Right lung (tissue), 5 donors: Measurements from ENCODE around the gene CIAO2B. TPM values are rescaled to one million over a fixed set of nuclear protein-coding genes. Genes with fewer than 3 reads are reported as not detected.

ENCODE experiments used
- DNase-seq, 2 donors: peaks; one replicate each; pipeline ENCODE4 v3.0.0-alpha.2; 2013
- polyA plus RNA-seq, 5 donors: library from polyadenylated mRNA; unstranded; fragments of 120-200 nt; gene quantifications; one replicate each; pipeline versions ENCODE4 v1.2.1 to v1.2.3, GENCODE V29; 2013; ENCODE audit warnings: inconsistent platforms in 1 of 5, low replicate concordance in 1 of 5; ENCODE audit not compliant: insufficient read length in 5 of 5, insufficient read depth in 1 of 5

CIAO2B gene
- polyA plus RNA-seq, 5 donors, result 65.0 to 98.6 (median 80.7) TPM

- DNase-seq, result no peak
Observed at GRCh38 chr16:66921729-66922450, 12.3 kb downstream of the CIAO2B start.

DNA sequence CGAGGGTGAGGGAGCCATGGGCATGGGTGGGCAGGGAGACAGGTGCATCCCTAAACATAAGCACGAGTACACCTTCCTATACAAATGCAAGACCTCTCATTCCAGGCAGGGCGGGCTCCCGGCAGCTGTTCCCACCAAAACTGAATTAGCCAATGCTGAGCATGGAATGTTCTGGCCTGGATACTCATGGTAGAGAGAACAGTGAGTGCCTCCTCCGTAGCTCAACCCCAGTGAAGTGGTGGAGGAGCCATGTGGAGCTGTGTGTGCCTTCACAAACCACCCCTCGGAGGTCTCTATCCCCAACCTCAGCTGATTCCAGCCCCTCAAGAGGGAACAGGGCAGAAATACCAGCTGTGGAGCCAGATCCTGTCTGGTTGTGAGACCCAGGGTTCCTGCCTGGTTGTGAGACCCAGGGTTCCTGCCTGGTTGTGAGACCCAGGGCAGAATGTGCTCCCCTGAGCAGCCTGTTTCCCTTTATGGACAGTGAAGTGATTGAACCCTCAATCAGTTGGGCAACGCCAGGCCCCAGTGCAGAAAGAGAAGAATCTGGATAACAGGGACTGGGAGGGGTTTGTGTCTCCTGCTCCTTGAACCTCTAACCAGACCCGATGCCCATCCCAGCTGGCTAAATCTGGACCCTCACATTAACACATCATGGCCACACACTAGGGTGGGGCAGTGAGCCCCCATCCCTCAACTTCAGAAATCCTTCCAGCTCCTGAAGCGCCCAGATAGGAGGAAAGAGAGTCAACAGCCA lies 13.1 kb downstream of the CIAO2B start:
- no peak for DNase-seq

GRCh38 chr16:66920299-66920590 lies 14.0 kb downstream of the CIAO2B start:
- no peak for DNase-seq

- no peak for DNase-seq
Observed at GRCh38 chr16:66919569-66920298, 14.5 kb downstream of the CIAO2B start.

DNA sequence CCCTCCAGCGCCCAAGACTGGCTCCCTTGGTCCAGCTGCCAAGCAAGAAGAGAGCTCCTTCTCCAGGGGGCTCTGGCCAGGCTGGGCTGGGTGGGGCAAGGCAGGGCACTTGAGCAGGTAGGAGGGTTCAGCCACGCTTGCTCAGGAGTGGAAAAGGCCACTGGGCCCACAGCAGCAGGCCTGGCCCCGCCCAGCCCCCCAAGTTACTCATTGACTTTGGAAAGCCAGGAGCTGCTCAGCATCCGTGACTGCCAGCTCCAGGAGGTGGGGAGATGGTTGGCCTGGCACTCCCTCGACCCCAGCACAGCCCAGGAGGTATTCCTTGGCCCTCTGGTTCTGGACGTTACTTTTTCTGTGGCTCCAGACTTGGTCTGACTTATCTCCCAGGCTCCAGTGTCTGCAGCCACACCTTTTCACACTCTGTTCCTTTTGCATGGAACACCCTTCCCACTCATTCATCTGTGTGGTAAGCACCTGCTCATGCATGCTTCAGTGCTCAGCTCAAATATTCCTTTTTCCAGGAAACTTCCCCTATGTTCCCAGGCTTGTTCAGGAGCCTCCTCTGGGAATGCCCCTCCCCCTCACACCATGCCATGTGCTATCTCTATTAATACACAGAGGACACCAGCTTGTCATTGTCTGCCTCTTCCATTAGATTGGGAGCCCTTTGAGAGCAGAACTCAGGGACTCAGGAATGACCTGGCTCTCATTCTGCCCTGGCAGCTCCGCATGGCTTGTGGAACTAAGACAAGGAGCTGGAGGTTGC lies 15.2 kb downstream of the CIAO2B start, which contains the start of gene CDH16:
Gene CDH16 (minus strand): TSS at position 83 of the 766 bp plus-strand sequence. CDS start 820 bp downstream, outside the sequence.
- DNase-seq, result no peak

GRCh38 chr16:66918355-66918754 lies 15.8 kb downstream of the CIAO2B start:
- no peak for DNase-seq

DNA sequence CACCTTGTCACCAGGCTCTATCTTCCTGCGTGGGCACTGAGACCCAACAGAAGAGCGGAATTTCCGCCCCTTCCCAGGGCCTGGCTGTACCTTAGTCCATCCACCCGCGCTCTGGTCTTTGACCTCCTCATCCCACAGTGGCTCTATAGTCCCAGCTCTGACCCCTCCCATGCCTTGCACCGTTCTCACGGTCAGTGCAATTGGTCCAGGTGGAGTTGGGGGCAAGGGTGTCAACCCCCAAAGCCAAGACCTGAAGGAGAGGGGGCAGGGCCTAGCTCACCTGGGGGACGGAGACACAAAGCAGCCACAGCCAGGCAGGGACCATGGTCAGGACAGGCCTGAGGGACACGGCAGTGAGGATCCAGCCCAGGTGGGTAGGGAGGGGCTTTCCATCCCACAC lies 16.5 kb downstream of the CIAO2B start:
- DNase-seq, result no peak

DNA sequence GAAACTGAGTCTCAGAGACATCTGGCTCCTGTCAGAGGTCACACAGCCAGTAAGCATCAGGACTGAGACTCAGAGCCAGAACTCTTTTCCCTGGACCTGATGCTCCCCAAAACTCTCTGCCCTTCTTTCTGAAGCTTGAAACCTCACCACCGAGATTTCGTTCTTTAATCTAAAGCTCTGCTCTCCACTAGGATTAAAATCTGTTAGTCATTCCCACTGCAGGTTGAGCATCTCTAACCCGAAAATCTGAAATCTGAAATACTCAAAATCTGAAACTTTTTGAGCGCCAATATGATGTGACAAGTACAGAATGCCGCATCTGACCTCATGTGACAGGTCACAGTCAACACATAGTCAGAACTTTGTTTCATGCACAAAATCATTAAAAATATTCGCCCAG lies 17.7 kb downstream of the CIAO2B start:
- DNase-seq, result no peak

DNA sequence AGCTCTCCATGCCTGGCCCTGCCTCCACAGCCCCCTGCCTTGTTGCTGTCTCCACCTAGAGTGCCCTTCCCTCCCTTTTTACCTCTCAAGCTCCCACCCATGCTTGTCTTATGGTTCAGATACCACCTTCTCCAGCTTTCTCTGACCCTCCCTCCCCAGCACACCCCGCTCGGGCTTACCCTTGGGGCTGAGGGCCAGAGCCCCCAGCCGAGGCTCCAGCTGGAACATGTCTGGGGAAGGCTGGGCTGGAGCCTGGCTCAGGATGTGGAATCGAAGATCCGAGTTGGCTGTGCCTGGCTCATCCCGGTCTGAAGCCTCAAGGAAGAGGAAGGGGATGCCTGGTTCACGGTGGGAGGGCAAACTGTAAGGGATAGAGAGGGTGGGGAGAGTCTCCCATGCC lies 19.2 kb downstream of the CIAO2B start:
- no peak for DNase-seq

GRCh38 chr16:66914541-66914940 lies 19.7 kb downstream of the CIAO2B start:
- no peak for DNase-seq

GRCh38 chr16:66913711-66914110 lies 20.5 kb downstream of the CIAO2B start:
- no peak for DNase-seq

DNA sequence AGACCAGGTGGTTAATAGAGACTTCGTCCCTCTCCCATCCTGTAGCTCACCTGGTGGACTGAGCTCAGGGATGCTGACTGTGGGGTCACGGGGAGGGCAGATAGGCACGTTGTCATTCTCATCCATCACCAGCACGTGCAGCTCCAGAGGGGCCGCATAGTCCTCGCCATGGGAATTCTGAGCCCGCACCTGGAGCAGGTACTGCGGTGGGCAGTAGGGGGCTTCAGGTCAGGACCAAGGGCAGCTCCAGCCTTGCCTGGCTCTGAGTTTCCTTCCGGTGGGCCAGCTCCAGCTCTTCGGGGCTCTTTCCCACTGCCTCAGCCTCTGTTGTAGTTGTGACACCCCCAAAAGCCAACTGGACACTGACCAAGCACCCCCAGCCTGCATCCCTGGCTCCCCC lies 21.1 kb downstream of the CIAO2B start:
- DNase-seq, result no peak

GRCh38 chr16:66911801-66912200 lies 22.4 kb downstream of the CIAO2B start:
- no peak for DNase-seq

DNA sequence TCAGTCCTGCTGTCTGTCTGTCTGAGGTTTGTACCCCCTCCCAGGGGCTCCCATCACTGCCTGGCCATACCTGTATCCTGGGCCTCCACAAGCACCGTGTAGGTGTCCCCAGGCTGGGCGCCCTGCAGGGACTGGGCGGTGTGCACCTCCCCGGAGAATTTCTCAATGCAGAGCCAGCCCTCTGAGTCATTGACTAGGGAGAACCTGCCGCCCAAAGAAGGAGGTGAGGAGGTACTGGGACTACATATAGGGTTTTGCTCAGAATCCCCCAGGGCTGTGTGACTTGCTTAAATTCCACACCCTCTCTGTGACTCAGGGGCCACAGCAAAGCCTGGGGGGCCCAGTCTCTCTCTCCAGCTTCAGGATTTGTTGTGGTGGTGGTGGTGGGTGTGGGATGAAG lies 23.1 kb downstream of the CIAO2B start:
- DNase-seq, result no peak

DNA sequence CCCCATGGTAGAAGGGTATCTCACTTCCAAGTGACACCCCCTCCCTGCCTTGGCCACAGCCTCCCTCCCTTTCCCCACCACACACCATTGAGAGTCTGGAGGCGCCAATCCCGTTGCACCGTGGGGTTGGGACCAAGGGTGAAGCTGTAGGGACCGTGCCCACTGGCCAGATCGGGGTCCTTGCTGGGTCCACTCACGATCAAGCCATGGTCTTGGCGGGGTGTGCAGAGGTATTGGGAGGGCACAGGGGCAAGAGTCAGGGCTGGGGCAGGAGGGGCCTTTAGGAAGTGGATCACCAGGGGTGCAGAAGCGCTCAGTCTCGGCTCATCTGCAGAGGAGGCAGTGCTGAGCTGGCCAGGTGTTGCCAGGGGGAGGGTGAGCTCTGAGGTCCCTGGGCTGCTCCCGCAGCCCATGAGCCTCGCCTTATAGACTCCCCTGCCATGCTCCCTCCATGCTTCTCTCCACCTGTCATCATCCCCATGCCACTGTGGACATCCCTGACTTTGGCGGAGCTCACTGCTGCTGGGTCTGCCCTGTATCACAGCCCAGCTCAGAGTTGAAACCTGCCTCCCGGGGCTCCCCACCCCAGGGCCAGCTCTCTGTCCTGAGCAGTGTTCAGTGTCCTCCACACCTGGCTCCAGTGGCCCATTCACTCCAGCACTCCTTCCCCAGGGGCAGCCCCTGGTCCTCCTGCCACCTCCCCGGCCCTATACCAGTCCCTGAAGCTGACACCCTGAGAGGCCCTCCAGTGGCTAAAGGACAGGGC lies 23.8 kb downstream of the CIAO2B start:
- no peak for DNase-seq

- no peak for DNase-seq
Observed at GRCh38 chr16:66908762-66909559, 25.2 kb downstream of the CIAO2B start.

GRCh38 chr16:66908116-66908515 lies 26.1 kb downstream of the CIAO2B start:
- DNase-seq, result no peak

DNA sequence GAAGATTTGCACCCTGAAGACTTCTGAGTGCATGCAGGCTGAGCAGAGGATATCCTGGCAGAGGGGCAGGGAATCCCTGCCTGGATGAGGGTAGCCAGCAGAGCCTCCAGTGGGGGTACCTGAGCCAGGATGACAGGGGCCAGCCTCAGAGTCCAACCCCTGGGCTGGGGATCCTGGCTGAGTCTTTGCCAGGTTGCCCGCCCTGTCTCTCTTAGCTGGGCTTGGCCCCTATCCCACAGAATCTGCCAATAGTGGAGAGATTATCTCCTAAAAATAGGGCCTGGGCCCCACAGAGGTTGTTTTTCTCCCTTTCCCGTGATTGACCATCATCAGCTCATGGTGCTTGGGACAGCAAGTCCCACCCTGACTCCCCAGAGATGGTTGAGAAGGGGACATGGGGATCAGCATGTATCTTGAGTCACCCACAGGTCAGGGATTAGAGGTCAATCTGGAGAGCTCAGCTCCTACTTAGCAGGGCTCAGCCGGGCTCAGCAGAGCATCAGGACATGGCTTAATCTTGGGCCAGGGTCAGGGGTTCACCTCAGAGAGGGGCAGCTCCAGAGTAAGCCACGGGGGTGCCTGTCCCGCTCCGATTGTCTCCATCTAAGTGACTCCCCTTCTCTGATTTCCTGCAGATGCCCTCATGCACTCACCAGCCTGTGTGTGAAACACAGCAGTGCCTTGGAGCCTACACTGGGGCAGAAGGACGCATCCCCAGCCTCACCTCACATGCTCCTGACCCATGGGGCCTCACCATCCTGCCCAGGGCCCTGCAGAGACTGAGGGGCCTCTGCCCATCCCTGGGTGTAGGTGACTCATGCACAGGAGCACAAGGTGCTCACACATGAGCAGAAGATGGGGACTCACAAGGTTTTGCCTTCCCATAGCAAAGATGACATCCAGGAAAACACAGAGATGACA lies 27.0 kb downstream of the CIAO2B start:
- no peak for DNase-seq
